Endothelial cell (in vitro differentiated cells): Measurements from ENCODE around the gene GNAI2. TPM values are rescaled to one million over a fixed set of nuclear protein-coding genes. Genes with fewer than 3 reads are reported as not detected.

Experiments used
- DNase-seq: peaks from one replicate; pipeline ENCODE4 v3.0.0; 2021; ENCODE audit warnings: low spot score
- H3K27ac Mint-ChIP-seq: one replicate; pipeline ENCODE4 v1.8.0; 2021; ENCODE audit warnings: mixed read lengths, inconsistent platforms; ENCODE audit not compliant: unreplicated experiment
- H3K27me3 Mint-ChIP-seq: one replicate; pipeline ENCODE4 v1.8.0; 2021; ENCODE audit warnings: mild to moderate bottlenecking, moderate library complexity, mixed read lengths, inconsistent platforms; ENCODE audit not compliant: unreplicated experiment
- H3K36me3 Mint-ChIP-seq: one replicate; pipeline ENCODE4 v1.8.0; 2021; ENCODE audit warnings: mild to moderate bottlenecking, low read depth, mixed read lengths, inconsistent platforms; ENCODE audit not compliant: unreplicated experiment
- H3K4me1 Mint-ChIP-seq: one replicate; pipeline ENCODE4 v1.8.0; 2021; ENCODE audit warnings: mild to moderate bottlenecking, mixed read lengths, inconsistent platforms; ENCODE audit not compliant: unreplicated experiment
- H3K4me3 Mint-ChIP-seq: one replicate; pipeline ENCODE4 v1.8.0; 2021; ENCODE audit warnings: mild to moderate bottlenecking, mixed read lengths, inconsistent platforms; ENCODE audit not compliant: unreplicated experiment
- H3K9me3 Mint-ChIP-seq: one replicate; pipeline ENCODE4 v1.8.0; 2021; ENCODE audit warnings: mixed read lengths, inconsistent platforms; ENCODE audit not compliant: unreplicated experiment
- total RNA-seq: library from RNA; stranded (reverse); fragmentation: NEBNext Ultra II Directional; extraction: Animal tissue kit (Norgen Biotek cat#: 25700); gene quantifications from one replicate; pipeline ENCODE4 v1.2.1, GENCODE V29; 2021; ENCODE audit not compliant: unreplicated experiment
- TF ChIP-seq, protein P1 (sequence below): fragments of 200-600 bp; sonication (generic); IDR thresholded peaks from one replicate; pipeline ENCODE4 v1.5.0; 2021; ENCODE audit warnings: antibody characterized with exemption; ENCODE audit not compliant: unreplicated experiment

The GNAI2 gene
- total RNA-seq, 1 donor from 2014 or later, result 771 TPM

- Mint-ChIP-seq H3K4me1 (no peaks in the 10 kb centered on the region), H3K27me3 (peaks cover 4% of the 10 kb centered on the region), H3K27ac (no peak within 1 kb of the TSS), H3K9me3 (no peaks in the 10 kb centered on the region), H3K36me3 (no peaks in the 10 kb centered on the region), H3K4me3 (no peak within 1 kb of the TSS)
- TF ChIP-seq, protein P1, sequence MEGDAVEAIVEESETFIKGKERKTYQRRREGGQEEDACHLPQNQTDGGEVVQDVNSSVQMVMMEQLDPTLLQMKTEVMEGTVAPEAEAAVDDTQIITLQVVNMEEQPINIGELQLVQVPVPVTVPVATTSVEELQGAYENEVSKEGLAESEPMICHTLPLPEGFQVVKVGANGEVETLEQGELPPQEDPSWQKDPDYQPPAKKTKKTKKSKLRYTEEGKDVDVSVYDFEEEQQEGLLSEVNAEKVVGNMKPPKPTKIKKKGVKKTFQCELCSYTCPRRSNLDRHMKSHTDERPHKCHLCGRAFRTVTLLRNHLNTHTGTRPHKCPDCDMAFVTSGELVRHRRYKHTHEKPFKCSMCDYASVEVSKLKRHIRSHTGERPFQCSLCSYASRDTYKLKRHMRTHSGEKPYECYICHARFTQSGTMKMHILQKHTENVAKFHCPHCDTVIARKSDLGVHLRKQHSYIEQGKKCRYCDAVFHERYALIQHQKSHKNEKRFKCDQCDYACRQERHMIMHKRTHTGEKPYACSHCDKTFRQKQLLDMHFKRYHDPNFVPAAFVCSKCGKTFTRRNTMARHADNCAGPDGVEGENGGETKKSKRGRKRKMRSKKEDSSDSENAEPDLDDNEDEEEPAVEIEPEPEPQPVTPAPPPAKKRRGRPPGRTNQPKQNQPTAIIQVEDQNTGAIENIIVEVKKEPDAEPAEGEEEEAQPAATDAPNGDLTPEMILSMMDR, result no peak
- no peak for DNase-seq
Observed at GRCh38 chr3:50190936-50191660, 44.9 kb upstream of the GNAI2 start, which contains the start of gene GNAT1. Gene GNAT1 (plus strand): TSS chr3:50191610. CDS start chr3:50191726, 116 bp downstream.

DNA sequence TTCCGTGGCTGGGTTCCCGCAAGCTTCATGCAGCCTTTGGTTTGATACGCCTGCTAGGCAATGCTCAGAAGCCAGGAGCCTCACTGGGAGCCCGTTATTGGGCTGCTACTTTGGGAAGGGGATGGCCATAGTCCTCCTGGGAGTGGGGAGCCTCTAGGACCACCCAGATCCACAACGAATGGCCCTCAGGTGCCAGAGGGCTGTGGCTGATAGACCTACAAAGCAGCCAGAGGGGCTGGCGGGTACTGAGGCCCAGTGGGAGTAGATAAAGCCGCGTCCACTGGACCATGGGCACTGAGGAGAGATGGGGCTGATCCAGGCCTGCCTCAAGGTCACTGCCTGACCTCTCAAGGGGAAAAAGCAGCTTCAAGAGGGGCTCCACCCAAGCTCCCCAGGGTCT lies 43.9 kb upstream of the GNAI2 start:
- DNase-seq, result no peak
- Mint-ChIP-seq H3K27ac (no peak overlapping the region), H3K9me3 (no peaks in the 10 kb centered on the region), H3K4me1 (no peaks in the 10 kb centered on the region), H3K27me3 (peaks cover 8% of the 10 kb centered on the region), H3K4me3 (no peak overlapping the region), H3K36me3 (no peaks in the 10 kb centered on the region)
- TF ChIP-seq, protein P1, result no peak

DNA sequence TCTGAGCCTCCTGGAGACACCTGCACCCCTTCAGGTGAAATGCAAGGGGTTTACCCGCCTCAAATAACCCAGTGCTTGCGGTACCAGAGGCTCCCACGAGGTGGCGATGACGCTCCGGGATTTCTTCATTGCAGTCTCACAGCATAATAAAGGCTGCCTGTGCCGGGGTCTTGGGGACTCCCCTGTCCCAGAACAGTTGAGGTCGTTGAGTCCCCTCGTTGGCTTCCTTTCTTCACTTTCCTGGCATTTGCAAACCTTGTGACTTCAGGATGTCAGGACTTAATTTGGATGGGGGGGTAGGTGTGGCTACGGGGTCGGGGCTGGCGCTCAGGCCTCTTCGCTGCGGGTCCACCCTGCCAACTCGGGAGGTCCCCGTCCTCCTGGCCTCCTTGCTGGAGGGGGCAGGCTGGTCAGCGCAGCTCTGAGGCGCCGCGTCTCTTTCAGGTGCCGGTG lies 43.3 kb upstream of the GNAI2 start:
- TF ChIP-seq, protein P1, result peak; percentile 89
- peaks cover 10% of the 10 kb centered on the region for H3K27me3 Mint-ChIP-seq
- DNase-seq, result peak; percentile 88
- no peaks in the 10 kb centered on the region for H3K36me3 Mint-ChIP-seq
- H3K9me3 Mint-ChIP-seq, result no peaks in the 10 kb centered on the region
- H3K4me1 Mint-ChIP-seq, result no peaks in the 10 kb centered on the region
- H3K27ac Mint-ChIP-seq, result no peak overlapping the region
- H3K4me3 Mint-ChIP-seq, result no peak overlapping the region

GRCh38 chr3:50193286-50193685 lies 42.7 kb upstream of the GNAI2 start:
- H3K36me3 Mint-ChIP-seq, result no peaks in the 10 kb centered on the region
- no peaks in the 10 kb centered on the region for H3K9me3 Mint-ChIP-seq
- no peaks in the 10 kb centered on the region for H3K4me1 Mint-ChIP-seq
- no peak overlapping the region for H3K4me3 Mint-ChIP-seq
- TF ChIP-seq, protein P1, result no peak
- DNase-seq, result no peak
- H3K27me3 Mint-ChIP-seq, result peaks cover 10% of the 10 kb centered on the region
- no peak overlapping the region for H3K27ac Mint-ChIP-seq

DNA sequence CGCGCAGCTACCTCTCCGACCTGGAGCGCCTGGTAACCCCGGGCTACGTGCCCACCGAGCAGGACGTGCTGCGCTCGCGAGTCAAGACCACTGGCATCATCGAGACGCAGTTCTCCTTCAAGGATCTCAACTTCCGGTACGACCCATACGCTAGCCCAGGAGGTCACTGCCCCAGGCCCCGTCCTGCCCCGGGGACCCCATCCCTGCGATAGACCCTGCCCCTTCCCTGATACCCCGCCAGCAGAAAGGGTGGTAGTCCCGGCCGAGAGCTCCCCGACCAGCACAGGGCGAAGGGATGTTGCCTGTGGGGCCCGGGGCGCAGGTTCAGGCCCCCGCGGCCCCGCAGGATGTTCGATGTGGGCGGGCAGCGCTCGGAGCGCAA lies 42.3 kb upstream of the GNAI2 start:
- Mint-ChIP-seq H3K9me3 (no peaks in the 10 kb centered on the region), H3K27ac (no peak overlapping the region), H3K36me3 (no peaks in the 10 kb centered on the region)

More for the DNA sequence above, 42.3 kb upstream of the GNAI2 start:
- TF ChIP-seq, protein P1, result no peak
- Mint-ChIP-seq H3K4me3 (no peak overlapping the region), H3K27me3 (peaks cover 10% of the 10 kb centered on the region), H3K4me1 (no peaks in the 10 kb centered on the region)
- no peak for DNase-seq
